Endothelial cell of umbilical vein (primary cell): ENCODE results near the gene GNG3. TPM values are rescaled to one million over a fixed set of nuclear protein-coding genes. Genes with fewer than 3 reads are reported as not detected.
"Not testable (repeated sequence)": the region's sequence is repeated elsewhere in the genome, so short reads cannot be mapped to it uniquely, and the experiment has no call there.

Experiments used
- BruUV-seq: library from RNA; stranded (reverse); fragments of 400-500 nt; replicated peaks from 2 replicates; lab custom pipeline; 2021; lab: Mats Ljungman, UMichigan
- CTCF ChIA-PET: fragments of 300-600, 350-600 bp; sonication (Branson Sonifier 250); formaldehyde crosslinking; loops from one replicate; lab custom pipeline; 2021; ENCODE audit warnings: antibody characterized with exemption, inconsistent platforms; lab: Charles Lee
- POLR2A ChIA-PET: fragments of 300-600, 350-600 bp; sonication (Branson Sonifier 250); formaldehyde crosslinking; loops from one replicate; lab custom pipeline; 2021; ENCODE audit warnings: antibody characterized with exemption, inconsistent platforms; lab: Charles Lee
- DNase-seq: peaks from one replicate; pipeline ENCODE4 v3.0.0-alpha.2; 2011; ENCODE audit warnings: low read depth, low spot score
- FAIRE-seq: peaks from 2 replicates; lab custom pipeline; 2011; peaks lifted over from hg19 to GRCh38; lab: Jason Lieb, UNC
- H2AFZ ChIP-seq: 2 replicates; pipeline ENCODE4 v1.6.0; 2012; ENCODE audit warnings: low read depth, low read length, control low read depth, inconsistent platforms
- H3K27ac ChIP-seq: 2 replicates; pipeline ENCODE4 v1.5.1; 2011; ENCODE audit warnings: low read depth, mild to moderate bottlenecking, control low read depth, low read length, moderate library complexity; ENCODE audit not compliant: insufficient read depth
- H3K27me3 ChIP-seq, 2 experiments: 2 replicates each; pipeline versions ENCODE4 v1.6.0 to v1.6.1; 2011; ENCODE audit warnings: low read length in 2 of 2, mixed read lengths in 1 of 2; ENCODE audit not compliant: control insufficient read depth in 2 of 2, insufficient read depth in 2 of 2
- H3K36me3 ChIP-seq, 2 experiments: 2 replicates in 1 of 2; 3 replicates in 1 of 2; pipeline ENCODE4 v1.5.1; 2011; ENCODE audit warnings: low read length in 2 of 2, mild to moderate bottlenecking in 1 of 2, moderate library complexity in 1 of 2; ENCODE audit not compliant: control insufficient read depth in 2 of 2, insufficient read depth in 2 of 2; ENCODE audit errors: extremely low read depth in 1 of 2
- H3K4me1 ChIP-seq: 3 replicates; pipeline ENCODE4 v1.5.1; 2011; ENCODE audit warnings: mild to moderate bottlenecking, low read length; ENCODE audit not compliant: control insufficient read depth, insufficient read depth; ENCODE audit errors: extremely low read depth
- H3K4me2 ChIP-seq: 2 replicates; pipeline ENCODE4 v1.6.1; 2011; ENCODE audit warnings: low read length, control low read depth, mixed read lengths; ENCODE audit not compliant: insufficient read depth
- H3K4me3 ChIP-seq, 3 experiments: fragments of 200-600 bp in 1 of 3; sonication (generic), shearing (Covaris generic) in 1 of 3; replicated peaks in 1 of 3; 2 replicates each; pipeline ENCODE4 v1.5.1; 2011 to 2016; ENCODE audit warnings: control low read depth in 3 of 3, low read length in 3 of 3, mild to moderate bottlenecking in 2 of 3, inconsistent platforms in 1 of 3, low read depth in 1 of 3, moderate library complexity in 1 of 3; ENCODE audit not compliant: insufficient read depth in 1 of 3
- H3K79me2 ChIP-seq: 2 replicates; pipeline ENCODE4 v1.6.0; 2012; ENCODE audit warnings: low read length, inconsistent platforms; ENCODE audit not compliant: control insufficient read depth, insufficient read depth
- H3K9ac ChIP-seq: replicated peaks from 2 replicates; pipeline ENCODE3; 2011; ENCODE audit warnings: low read length, control low read depth; ENCODE audit not compliant: insufficient read depth; ENCODE audit errors: extremely low read depth
- H3K9me1 ChIP-seq: replicated peaks from 3 replicates; pipeline ENCODE4 v1.6.0; 2011; ENCODE audit warnings: mild to moderate bottlenecking, low read length; ENCODE audit not compliant: control insufficient read depth, insufficient read depth; ENCODE audit errors: extremely low read depth
- H3K9me3 ChIP-seq: replicated peaks from 2 replicates; pipeline ENCODE4 v1.5.1; 2012; ENCODE audit warnings: low read length, inconsistent platforms; ENCODE audit not compliant: control insufficient read depth, insufficient read depth
- H4K20me1 ChIP-seq: replicated peaks from 2 replicates; pipeline ENCODE3; 2011; ENCODE audit warnings: mild to moderate bottlenecking, low read length; ENCODE audit not compliant: control insufficient read depth, insufficient read depth; ENCODE audit errors: extremely low read depth
- CTCF ChIP-seq, 2 donors: IDR thresholded peaks; 1 replicate in 1 of 2; 2 replicates in 1 of 2; pipeline ENCODE4 v1.5.1; 2011; ENCODE audit warnings: low read length in 2 of 2, mild to moderate bottlenecking in 2 of 2, moderate library complexity in 2 of 2, control low read depth in 1 of 2, inconsistent platforms in 1 of 2, low read depth in 1 of 2; ENCODE audit not compliant: insufficient read depth in 1 of 2; ENCODE audit errors: extremely low read depth in 1 of 2
- FOS ChIP-seq: IDR thresholded peaks from 2 replicates; pipeline ENCODE4 v1.6.1; 2011; ENCODE audit warnings: mild to moderate bottlenecking, low read length, moderate library complexity, borderline replicate concordance; ENCODE audit not compliant: insufficient read depth
- dilution Hi-C: fragments of 300-500 bp; cut with MboI; formaldehyde crosslinking; loops from one replicate; pipeline ENCODE4 v1.15.0; 2019; ENCODE audit warnings: low sequenced_read_pairs; ENCODE audit not compliant: extremely low pct_ligation_motif_present
- intact Hi-C: fragments of 100-400 bp; cut with micrococcal nuclease; formaldehyde crosslinking; loops from one replicate; pipeline ENCODE4 v1.10.0; 2022
- polyA plus RNA-seq, 4 experiments: library from polyadenylated mRNA; depleted of rRNA in 3 of 4; stranded (reverse) in 3 of 4; unstranded in 1 of 4; fragments of >200 nt; gene quantifications; 2 replicates each; pipeline versions ENCODE4 v1.2.1 to v1.2.3, GENCODE V29; 2011 to 2012; ENCODE audit warnings: missing spikeins in 1 of 4
- total RNA-seq: library from RNA; stranded (reverse); gene quantifications from 2 replicates; pipeline ENCODE4 v1.2.3, GENCODE V29; 2021

Gene GNG3
- total and polyA plus RNA-seq, 2 donors (not counting 3 experiments of a cell fraction or from before 2014, with no cell fraction given), result not detected

DNA sequence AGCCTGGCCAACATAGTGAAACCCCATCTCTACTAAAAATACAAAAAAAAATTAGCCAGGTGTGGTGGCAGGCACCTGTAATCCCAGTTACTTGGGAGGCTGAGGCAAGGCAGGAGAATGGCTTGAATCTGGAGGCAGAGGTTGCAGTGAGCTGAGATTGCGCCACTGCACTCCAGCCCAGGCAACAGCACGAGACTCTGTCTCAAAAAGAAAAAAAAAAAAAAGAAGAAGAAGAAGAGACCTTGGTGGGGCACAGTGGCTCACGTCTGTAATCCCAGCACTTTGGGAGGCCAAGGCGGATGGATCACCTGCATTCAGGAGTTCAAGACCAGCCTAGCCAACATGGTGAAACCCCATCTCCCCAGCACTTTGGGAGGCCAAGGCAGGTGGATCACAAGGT, 3.6 kb upstream of the GNG3 start:
- FAIRE-seq, H3K9me1 ChIP-seq, H3K9me3 ChIP-seq, H4K20me1 ChIP-seq, H3K9ac ChIP-seq, POLR2A ChIA-PET, H3K79me2 ChIP-seq, H3K27me3 ChIP-seq, DNase-seq, H2AFZ ChIP-seq, H3K4me2 ChIP-seq, H3K36me3 ChIP-seq, H3K4me3 ChIP-seq, BruUV-seq, dilution Hi-C loops, H3K27ac ChIP-seq, intact Hi-C loops: not testable (repeated sequence)
- H3K4me1 ChIP-seq, result peaks cover 17% of the 10 kb centered on the region
- CTCF ChIA-PET, result interaction anchor here (2.5 kb wide), 1 partner anchor 23 kb away, joined by 8 read pairs; no protein-coding TSS in a partner anchor

GRCh38 chr11:62705413-62705812, 2.1 kb upstream of the GNG3 start:
- H2AFZ ChIP-seq, result peak overlapping the region; percentile 65
- H3K27ac ChIP-seq, result peak overlapping the region; percentile 37
- H3K9me1 ChIP-seq, result no peaks in the 10 kb centered on the region
- DNase-seq (no peak), FAIRE-seq (peak; percentile 76)
- H3K4me2 ChIP-seq, result peak overlapping the region; percentile 81
- H3K4me3 ChIP-seq, result peak overlapping the region; percentile 13 to 81 (median 41)
- TF ChIP-seq CTCF (IDR thresholded peaks at IDR 0.05; ENCODE audit: extremely low read depth in 1 of 2, insufficient read depth in 1 of 2, low read depth in 1 of 2, low read length in 2 of 2), result peak in 1 of 2 donors; percentile 17
- TF ChIP-seq FOS, result no peak
- H4K20me1 ChIP-seq, result no peaks in the 10 kb centered on the region
- H3K9ac ChIP-seq, result peak overlapping the region; percentile 65
- dilution Hi-C loops, result no loop called here
- no peaks in the 10 kb centered on the region for H3K27me3 ChIP-seq
- intact Hi-C loops, result loop anchor here (5.0 kb wide), 2 partner anchors 38 to 53 kb away; partner anchors contain the start of genes C11orf98, CSKMT and INTS5
- H3K79me2 ChIP-seq, result no peaks in the 10 kb centered on the region
- CTCF ChIA-PET, result interaction anchor here (0.9 to 2.5 kb wide), 6 partner anchors 9 to 162 kb away, joined by 3 to 14 read pairs (median 6); partner anchors contain the start of gene HNRNPUL2
- peaks cover 25% of the 10 kb centered on the region for H3K4me1 ChIP-seq
- no peaks in the 10 kb centered on the region for H3K36me3 ChIP-seq
- H3K9me3 ChIP-seq, result no peaks in the 10 kb centered on the region
- BruUV-seq, result no TSS peak
- POLR2A ChIA-PET, result interaction anchor here (1.5 kb wide), 1 partner anchor 40 kb away, joined by 19 read pairs; the partner anchor contains the start of genes C11orf98 and CSKMT
